Islet of Langerhans (tissue), 1 donor: Measurements from ENCODE around the gene SUPT20H.
"Not testable (repeated sequence)": the region's sequence is repeated elsewhere in the genome, so short reads cannot be mapped to it uniquely, and the experiment has no call there.

Experiments
- FAIRE-seq: peaks from one replicate; lab custom pipeline; 2011; peaks lifted over from hg19 to GRCh38; lab: Jason Lieb, UNC

Gene SUPT20H

GRCh38 chr13:37069597-37070103 is 10.2 kb upstream of the SUPT20H start:
- FAIRE-seq: no peak

- FAIRE-seq: no peak
Measured at GRCh38 chr13:37068962-37069361, 9.5 kb upstream of the SUPT20H start.

GRCh38 chr13:37067874-37068273 is 8.4 kb upstream of the SUPT20H start:
- FAIRE-seq: no peak

DNA sequence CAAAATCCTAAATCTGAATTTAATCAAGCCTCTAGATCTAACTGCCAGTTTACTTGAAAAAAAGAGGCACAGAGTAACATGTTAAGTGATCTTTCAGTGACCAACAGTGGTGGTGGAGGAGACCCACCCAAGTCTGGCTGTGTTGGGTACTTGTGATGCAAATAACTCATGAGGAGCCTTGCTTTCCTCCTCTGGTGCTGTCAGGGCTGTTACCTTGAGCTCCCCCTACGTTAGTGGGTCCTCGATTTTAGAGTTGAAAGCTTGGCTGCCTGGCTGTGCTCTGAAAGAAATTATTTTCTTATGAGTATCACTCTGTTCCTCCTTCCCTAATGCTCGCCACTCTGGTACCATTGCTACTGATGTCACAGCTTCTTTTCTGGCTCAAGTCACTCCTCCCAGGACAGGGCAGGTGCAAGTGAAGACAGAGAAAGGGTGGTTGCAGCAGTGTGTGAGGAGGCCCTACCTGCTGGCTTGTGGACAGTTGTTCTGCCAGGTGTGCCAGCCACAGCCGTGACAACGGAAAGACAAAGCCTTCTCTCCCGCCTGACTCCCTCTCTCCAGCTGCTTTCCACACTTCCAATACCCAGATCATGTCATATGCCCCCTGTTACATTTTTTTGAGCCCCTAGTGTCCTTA is 6.5 kb upstream of the SUPT20H start:
- no peak for FAIRE-seq

- FAIRE-seq: no peak
Measured at GRCh38 chr13:37059848-37060192, 332 bp upstream of the SUPT20H start.

GRCh38 chr13:37056228-37056627 is 3.3 kb downstream of the SUPT20H start:
- FAIRE-seq: not testable (repeated sequence)

- not testable (repeated sequence) for FAIRE-seq
Measured at GRCh38 chr13:37053111-37053510, 6.4 kb downstream of the SUPT20H start.

DNA sequence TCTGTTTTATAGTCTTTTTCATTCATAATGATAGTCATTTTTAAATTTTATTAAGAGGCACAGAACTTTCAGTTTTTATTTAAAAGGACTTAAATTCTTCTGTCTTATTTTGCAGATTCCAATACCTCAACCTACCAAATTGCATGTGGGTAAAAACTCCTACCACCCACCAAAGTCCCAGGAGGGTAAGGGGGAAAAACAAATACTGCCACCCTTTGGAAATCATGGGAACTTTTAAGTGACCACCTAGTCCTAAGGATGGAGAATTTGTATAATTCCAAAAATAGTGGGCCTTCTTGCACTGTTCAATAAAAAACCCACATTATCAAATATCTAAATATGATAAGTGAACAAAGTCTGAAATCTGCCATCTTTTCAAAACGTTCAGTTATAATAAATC is 9.7 kb downstream of the SUPT20H start:
- no peak for FAIRE-seq

- no peak for FAIRE-seq
Measured at GRCh38 chr13:37047846-37048245, 11.6 kb downstream of the SUPT20H start.

- FAIRE-seq: no peak
Measured at GRCh38 chr13:37047032-37047431, 12.5 kb downstream of the SUPT20H start.

DNA sequence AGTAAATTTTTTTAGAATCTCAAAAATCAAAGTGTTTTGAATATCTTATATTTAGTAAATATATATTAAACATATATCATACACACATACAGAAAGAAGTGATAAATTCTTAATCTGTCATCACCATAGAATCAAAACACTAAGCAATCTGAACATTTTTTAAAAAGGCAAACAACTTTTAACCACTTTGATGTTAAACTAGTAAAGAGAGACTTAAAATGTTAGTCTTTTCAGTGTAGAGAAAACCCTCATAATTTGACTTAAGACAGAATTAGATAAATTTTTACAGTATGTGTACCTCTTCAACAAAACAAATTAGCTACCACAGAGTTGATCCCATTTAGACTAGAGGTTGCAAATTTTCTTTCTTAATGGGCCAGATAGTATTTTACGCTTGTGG is 13.4 kb downstream of the SUPT20H start:
- peak; percentile 89 for FAIRE-seq

DNA sequence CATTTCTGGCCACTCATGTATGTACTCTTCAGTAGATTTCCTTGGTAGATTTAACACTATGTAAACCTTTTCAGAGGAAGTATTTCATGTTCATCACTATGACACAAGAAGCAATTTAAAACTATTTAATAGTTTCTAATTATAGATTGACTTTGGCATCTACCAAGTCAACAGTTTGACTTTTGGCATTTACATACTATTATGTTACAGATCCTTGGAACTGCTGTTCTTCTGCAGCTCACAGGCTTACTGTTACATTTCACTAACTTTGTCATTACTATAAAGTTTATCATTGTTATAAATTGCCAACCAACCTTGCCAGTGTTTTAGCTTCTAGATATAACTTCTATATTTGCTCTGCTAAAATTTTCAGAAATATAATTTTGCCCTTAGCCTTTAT is 18.7 kb downstream of the SUPT20H start:
- no peak for FAIRE-seq

DNA sequence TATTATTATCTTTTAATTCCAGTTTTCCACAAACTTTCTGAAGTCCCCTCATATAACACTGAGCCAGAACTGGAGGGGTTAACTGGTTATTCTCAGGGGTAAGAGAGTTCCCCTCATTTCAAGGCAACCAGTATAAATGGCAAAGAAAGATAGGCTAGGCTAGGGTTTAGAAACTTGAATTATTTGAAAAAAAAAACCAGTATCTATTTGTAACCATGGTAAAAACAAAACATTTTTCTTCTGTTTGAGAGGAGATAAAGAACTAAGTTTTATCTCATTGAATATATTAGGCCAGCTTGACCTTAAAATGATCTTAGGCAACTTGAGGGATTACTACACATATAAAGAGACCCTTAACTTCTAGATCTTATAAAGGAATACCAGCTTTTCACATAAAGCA is 19.6 kb downstream of the SUPT20H start:
- FAIRE-seq: no peak

GRCh38 chr13:37037241-37037640 is 22.2 kb downstream of the SUPT20H start:
- FAIRE-seq: no peak

DNA sequence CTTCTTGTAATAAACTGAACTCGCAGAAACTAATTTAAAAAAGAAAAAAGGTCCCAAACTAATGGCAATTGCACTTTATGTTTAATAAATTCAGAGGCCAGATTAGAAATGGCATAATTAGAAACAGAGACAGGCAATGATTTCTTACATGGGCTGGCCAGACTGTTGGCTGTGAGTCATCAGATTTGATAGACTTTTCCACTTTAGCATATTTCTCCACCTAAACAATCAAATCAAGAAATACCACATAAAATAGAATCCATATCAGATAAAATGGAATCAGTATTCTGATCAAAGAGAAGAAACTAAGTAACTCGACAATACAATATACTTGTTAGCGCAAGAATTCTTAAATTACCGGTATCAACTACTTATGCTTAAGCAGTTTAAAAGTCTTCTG is 29.9 kb downstream of the SUPT20H start:
- FAIRE-seq: peak; percentile 85

- peak; percentile 55 for FAIRE-seq
Measured at GRCh38 chr13:37027639-37028038, 31.8 kb downstream of the SUPT20H start.

DNA sequence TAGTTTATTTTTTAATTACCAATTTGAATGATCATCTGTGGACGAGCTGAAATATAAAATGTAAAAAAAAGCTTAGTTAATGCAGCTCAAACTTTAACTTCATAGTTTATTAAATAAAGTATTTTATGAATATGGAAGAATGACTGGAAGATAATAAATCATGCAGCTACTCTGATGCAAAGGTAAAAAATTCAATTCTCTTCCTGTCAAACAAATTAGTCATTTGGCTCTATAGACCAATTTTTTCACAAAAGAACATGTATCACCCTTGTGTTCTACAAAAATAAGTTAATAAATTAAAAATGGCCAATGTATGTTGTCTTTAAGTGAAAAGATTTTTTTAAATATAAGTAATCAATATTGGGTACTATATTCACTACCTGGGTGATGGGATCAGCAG is 32.7 kb downstream of the SUPT20H start:
- peak; percentile 72 for FAIRE-seq

DNA sequence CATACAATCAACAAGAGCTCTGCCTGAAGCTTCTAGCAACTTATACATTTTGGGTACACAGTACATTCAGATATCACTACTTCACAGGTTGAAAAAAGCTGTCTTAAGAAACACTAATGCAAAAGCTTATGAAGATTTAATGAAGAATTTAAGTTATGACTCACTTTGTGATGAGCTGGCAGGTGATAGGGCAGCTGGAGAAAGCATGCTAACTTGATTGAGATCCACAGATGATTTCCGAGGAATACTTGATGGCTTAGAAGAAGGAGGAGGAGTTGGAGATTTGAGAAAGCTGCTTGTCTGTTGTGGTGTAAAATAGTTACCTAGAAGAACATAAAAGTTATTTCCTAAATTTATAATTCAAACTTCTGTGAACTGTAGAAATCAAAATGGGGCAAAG is 35.6 kb downstream of the SUPT20H start:
- no peak for FAIRE-seq

- peak; percentile 76 for FAIRE-seq
Measured at GRCh38 chr13:37014609-37015008, 44.9 kb downstream of the SUPT20H start.

GRCh38 chr13:37011788-37012187 is 47.7 kb downstream of the SUPT20H start:
- FAIRE-seq: peak; percentile 27

GRCh38 chr13:37011002-37011401 is 48.5 kb downstream of the SUPT20H start:
- no peak for FAIRE-seq

DNA sequence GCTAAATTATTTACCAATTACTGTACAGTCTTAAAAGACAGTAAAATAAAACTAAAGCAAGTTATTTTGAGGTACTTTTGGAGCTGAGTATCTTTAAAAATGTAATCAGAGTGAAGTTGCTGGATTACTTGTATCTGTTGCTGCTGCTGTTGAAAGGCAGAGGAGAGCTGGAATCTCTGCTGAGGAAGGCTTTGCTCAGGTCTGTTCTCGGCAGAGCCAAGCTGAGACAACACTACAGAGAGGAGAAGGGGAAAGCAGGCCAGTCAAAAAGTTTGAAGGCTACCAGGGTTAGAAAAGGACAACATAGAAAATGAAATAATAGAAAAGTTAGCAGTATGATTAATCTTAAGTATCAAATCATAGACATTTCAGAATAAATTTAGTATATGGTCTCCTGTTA is 49.1 kb downstream of the SUPT20H start:
- FAIRE-seq: no peak

GRCh38 chr13:37009692-37010091 is 49.8 kb downstream of the SUPT20H start:
- no peak for FAIRE-seq

- no peak for FAIRE-seq
Measured at GRCh38 chr13:37001921-37002250, 57.6 kb downstream of the SUPT20H start.
